RPMI8226 (cell line): Measurements from ENCODE around the gene MOAP1.
"Not testable (repeated sequence)": the region's sequence is repeated elsewhere in the genome, so short reads cannot be mapped to it uniquely, and the experiment has no call there.

ENCODE experiments used
- DNase-seq: peaks from one replicate; pipeline ENCODE4 v3.0.0-alpha.2; 2015

Gene MOAP1

GRCh38 chr14:93183596-93184317 is 940 bp downstream of the MOAP1 start:
- DNase-seq, result no peak

GRCh38 chr14:93175492-93175891 is 9.2 kb downstream of the MOAP1 start:
- DNase-seq, result no peak

GRCh38 chr14:93174731-93175130 is 10.0 kb downstream of the MOAP1 start:
- not testable (repeated sequence) for DNase-seq

- no peak for DNase-seq
These were observed 10.7 kb downstream of the MOAP1 start for GRCh38 chr14:93173943-93174395.

- DNase-seq, result no peak
These were observed 13.3 kb downstream of the MOAP1 start for GRCh38 chr14:93171376-93171775.

GRCh38 chr14:93170141-93170540 is 14.6 kb downstream of the MOAP1 start:
- not testable (repeated sequence) for DNase-seq

GRCh38 chr14:93169619-93170018 is 15.1 kb downstream of the MOAP1 start:
- DNase-seq, result not testable (repeated sequence)

GRCh38 chr14:93168610-93169009 is 16.1 kb downstream of the MOAP1 start:
- DNase-seq, result not testable (repeated sequence)

- not testable (repeated sequence) for DNase-seq
These were observed 19.1 kb downstream of the MOAP1 start for GRCh38 chr14:93165271-93166265.

- peak; percentile 32 for DNase-seq
These were observed 21.1 kb downstream of the MOAP1 start for GRCh38 chr14:93163564-93163963.

GRCh38 chr14:93161411-93161940 is 23.2 kb downstream of the MOAP1 start:
- no peak for DNase-seq

- DNase-seq, result peak; percentile 33
These were observed 24.3 kb downstream of the MOAP1 start for GRCh38 chr14:93160353-93160801.

- DNase-seq, result not testable (repeated sequence)
These were observed 24.9 kb downstream of the MOAP1 start for GRCh38 chr14:93159625-93160352.

GRCh38 chr14:93158349-93158748 is 26.3 kb downstream of the MOAP1 start:
- DNase-seq, result not testable (repeated sequence)

- no peak for DNase-seq
These were observed 27.9 kb downstream of the MOAP1 start for GRCh38 chr14:93156693-93157369.

GRCh38 chr14:93155667-93156066 is 29.0 kb downstream of the MOAP1 start:
- DNase-seq, result no peak

GRCh38 chr14:93153121-93153520 is 31.6 kb downstream of the MOAP1 start:
- no peak for DNase-seq

- DNase-seq, result no peak
These were observed 34.2 kb downstream of the MOAP1 start for GRCh38 chr14:93150227-93151208.

- DNase-seq, result no peak
These were observed 35.7 kb downstream of the MOAP1 start for GRCh38 chr14:93148979-93149378.

GRCh38 chr14:93146119-93146518 is 38.6 kb downstream of the MOAP1 start:
- no peak for DNase-seq
